CD4-positive, alpha-beta memory T cell (primary cell): Measurements from ENCODE around the gene ITGB2. TPM values are rescaled to one million over a fixed set of nuclear protein-coding genes. Genes with fewer than 3 reads are reported as not detected.

Source experiments
- CTCF ChIA-PET: fragments of 350-600 bp; sonication (Branson Sonifier 250); formaldehyde crosslinking; loops from one replicate; lab custom pipeline; 2021; ENCODE audit warnings: inconsistent platforms; ENCODE audit not compliant: partially characterized antibody; lab: Charles Lee
- POLR2A ChIA-PET: fragments of 350-600 bp; sonication (Branson Sonifier 250); formaldehyde crosslinking; loops from one replicate; lab custom pipeline; 2021; ENCODE audit not compliant: partially characterized antibody; lab: Charles Lee
- DNase-seq, 5 donors: peaks; one replicate each; pipeline versions ENCODE4 v3.0.0 to v3.0.0-alpha.2; 2020 to 2022; ENCODE audit warnings: mixed read lengths in 1 of 5
- H3K27ac ChIP-seq: one replicate; pipeline ENCODE4 v1.7.0; 2013; ENCODE audit warnings: low read depth, low read length
- H3K27me3 ChIP-seq: 2 replicates; pipeline ENCODE4 v1.7.0; 2013; ENCODE audit warnings: mild to moderate bottlenecking, low read length, moderate library complexity; ENCODE audit not compliant: insufficient read depth
- H3K36me3 ChIP-seq: 2 replicates; pipeline ENCODE4 v1.7.0; 2013; ENCODE audit warnings: mild to moderate bottlenecking, low read length, moderate library complexity; ENCODE audit not compliant: insufficient read depth
- H3K4me1 ChIP-seq: 2 replicates; pipeline ENCODE4 v1.7.0; 2013; ENCODE audit warnings: mild to moderate bottlenecking, low read length, moderate library complexity; ENCODE audit not compliant: insufficient read depth
- H3K4me3 ChIP-seq, 2 donors: one replicate each; pipeline ENCODE4 v1.7.0; 2013; ENCODE audit warnings: low read length in 2 of 2, mild to moderate bottlenecking in 1 of 2
- H3K9me3 ChIP-seq, 2 donors: one replicate each; pipeline ENCODE4 v1.7.0; 2013; ENCODE audit warnings: low read length in 2 of 2, control low read depth in 1 of 2; ENCODE audit not compliant: control insufficient read depth in 1 of 2
- H3K27ac Mint-ChIP-seq, 7 donors: one replicate each; pipeline ENCODE4 v1.8.0; 2020 to 2021; ENCODE audit warnings: mixed read lengths in 7 of 7, mild to moderate bottlenecking in 6 of 7, inconsistent platforms in 3 of 7, moderate library complexity in 3 of 7
- H3K27me3 Mint-ChIP-seq, 2 donors: one replicate each; pipeline ENCODE4 v1.8.0; 2020 to 2021; ENCODE audit warnings: mixed read lengths in 2 of 2
- H3K36me3 Mint-ChIP-seq, 2 donors: one replicate each; pipeline ENCODE4 v1.8.0; 2020 to 2021; ENCODE audit warnings: mixed read lengths in 2 of 2, inconsistent platforms in 1 of 2, mild to moderate bottlenecking in 1 of 2
- H3K4me1 Mint-ChIP-seq, 4 donors: one replicate each; pipeline ENCODE4 v1.8.0; 2020 to 2021; ENCODE audit warnings: mixed read lengths in 4 of 4, mild to moderate bottlenecking in 1 of 4
- H3K4me3 Mint-ChIP-seq, 8 donors: one replicate each; pipeline ENCODE4 v1.8.0; 2020 to 2021; ENCODE audit warnings: mixed read lengths in 8 of 8, mild to moderate bottlenecking in 7 of 8, moderate library complexity in 6 of 8, inconsistent platforms in 3 of 8
- H3K9me3 Mint-ChIP-seq, 8 donors: one replicate each; pipeline ENCODE4 v1.8.0; 2020 to 2021; ENCODE audit warnings: mixed read lengths in 8 of 8, mild to moderate bottlenecking in 5 of 8, inconsistent platforms in 3 of 8, moderate library complexity in 1 of 8
- intact Hi-C: fragments of 100-400 bp; cut with micrococcal nuclease; formaldehyde crosslinking; loops from one replicate; pipeline ENCODE4 v1.15.1; 2023
- polyA plus RNA-seq, 2 donors: library from polyadenylated mRNA; unstranded; fragments of 300-500 nt; fragmentation: Illumina TruSeq; gene quantifications; one replicate each; pipeline ENCODE4 v1.2.3, GENCODE V29; 2021
- total RNA-seq, 2 experiments: library from RNA; stranded (reverse); gene quantifications; one replicate each; pipeline ENCODE4 v1.2.3, GENCODE V29; 2021

The ITGB2 gene
- 100 to 1,000 TPM; 278 to 291 TPM for total RNA-seq
- polyA plus RNA-seq, result 100 to 1,000 TPM; 538 to 575 TPM

GRCh38 chr21:44920694-44921604, at the start of gene ITGB2:
Gene ITGB2, minus strand, starts transcription at chr21:44920899. Its CDS starts 10,117 bp downstream, at chr21:44910782.
- Histone ChIP-seq H3K36me3 (peaks cover 10% of the 10 kb centered on the region), H3K27ac (peak within 1 kb of the TSS; percentile 75), H3K9me3 (no peaks in the 10 kb centered on the region), H3K4me3 (peak within 1 kb of the TSS; percentile 94 to 98), H3K27me3 (no peaks in the 10 kb centered on the region), H3K4me1 (peaks cover 76% of the 10 kb centered on the region)
- intact Hi-C loops, result loop anchor here (1.0 kb wide), 1 partner anchor 10 kb away; no protein-coding TSS in a partner anchor
- peaks cover 14 to 36% of the 10 kb centered on the region in 2 donors for H3K36me3 Mint-ChIP-seq
- DNase-seq, result peak; percentile 48 to 74 (median 55)
- POLR2A ChIA-PET, result interaction anchor here (0.7 to 17.5 kb wide), 12 partner anchors 9 to 837 kb away, joined by 3 to 756 read pairs (median 4); partner anchors contain the start of genes PTTG1IP and UBE2G2
- H3K27me3 Mint-ChIP-seq, result no peaks in the 10 kb centered on the region
- H3K27ac Mint-ChIP-seq, result peak within 1 kb of the TSS; percentile 93 to 98 (median 97)
- peaks cover 49 to 90% (median 67%) of the 10 kb centered on the region in 4 donors for H3K4me1 Mint-ChIP-seq
- CTCF ChIA-PET, result interaction anchor here (0.9 to 2.2 kb wide), 4 partner anchors 10 to 128 kb away, joined by 3 to 13 read pairs (median 6); no protein-coding TSS in a partner anchor
- H3K9me3 Mint-ChIP-seq, result peaks cover 0 to 1% (median 0%) of the 10 kb centered on the region in 8 donors
- H3K4me3 Mint-ChIP-seq, result peak within 1 kb of the TSS; percentile 95 to 100 (median 100)

DNA sequence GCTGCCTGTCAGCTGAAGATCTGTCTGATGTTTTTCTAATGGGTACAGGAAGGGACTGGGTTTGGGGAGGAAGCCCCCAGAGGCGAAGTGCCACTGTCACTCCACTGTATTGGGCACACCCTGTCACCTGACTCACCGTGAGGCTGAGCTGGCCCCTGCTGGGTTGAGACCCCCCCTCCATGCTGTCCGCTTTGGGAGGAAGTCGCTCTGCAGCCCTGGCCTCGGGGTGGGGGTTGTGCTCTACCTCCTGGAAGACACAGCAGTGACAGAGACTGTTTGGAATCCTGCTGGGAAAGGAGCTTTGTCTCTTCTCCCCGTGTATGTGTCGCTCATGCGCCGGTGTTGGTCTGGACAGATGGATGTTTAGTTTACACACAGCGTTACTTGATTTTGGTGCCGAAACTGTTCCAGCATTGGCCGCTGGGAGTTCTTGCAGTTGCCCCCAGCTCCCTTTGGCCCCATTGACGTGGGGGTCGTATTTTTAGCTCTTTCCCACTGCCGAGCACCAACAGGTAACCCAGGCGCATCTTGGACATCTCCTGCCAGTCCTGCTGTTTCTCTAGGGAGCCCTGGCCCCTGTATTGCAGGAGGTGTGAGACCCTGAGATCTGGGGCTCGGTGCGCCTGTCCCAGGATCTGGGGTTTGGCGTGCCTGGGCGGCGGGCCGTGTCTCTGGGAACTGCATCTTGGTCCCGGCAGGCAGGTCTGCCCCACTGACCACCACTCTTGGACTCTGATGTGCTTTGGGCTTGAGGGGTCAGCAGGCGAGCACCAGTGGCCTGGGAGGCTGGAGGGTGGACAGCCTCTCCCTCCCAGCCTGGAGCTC, 49.4 kb upstream of the ITGB2 start:
- intact Hi-C loops, result loop anchor here (5.0 kb wide), 1 partner anchor 157 kb away; no protein-coding TSS in a partner anchor

GRCh38 chr21:44969066-44969670, 48.5 kb upstream of the ITGB2 start:
- no peak overlapping the region for H3K27ac Mint-ChIP-seq
- H3K27me3 ChIP-seq, result no peaks in the 10 kb centered on the region
- H3K4me1 ChIP-seq, result peaks cover 35% of the 10 kb centered on the region
- H3K36me3 Mint-ChIP-seq, result peaks cover 4 to 22% of the 10 kb centered on the region in 2 donors
- CTCF ChIA-PET, result interaction anchor here (1.5 to 6.6 kb wide), 3 partner anchors 159 to 169 kb away, joined by 5 to 45 read pairs (median 8); no protein-coding TSS in a partner anchor
- intact Hi-C loops, result loop anchor here (5.0 kb wide), 1 partner anchor 158 kb away; no protein-coding TSS in a partner anchor
- no peaks in the 10 kb centered on the region for H3K27me3 Mint-ChIP-seq
- no peak for DNase-seq
- H3K4me3 ChIP-seq, result no peak overlapping the region
- H3K9me3 ChIP-seq, result no peaks in the 10 kb centered on the region
- H3K9me3 Mint-ChIP-seq, result no peaks in the 10 kb centered on the region
- no peak overlapping the region for H3K27ac ChIP-seq
- no peaks in the 10 kb centered on the region for H3K36me3 ChIP-seq
- no peak overlapping the region for H3K4me3 Mint-ChIP-seq
- POLR2A ChIA-PET, result no interaction called here
- H3K4me1 Mint-ChIP-seq, result peaks cover 17 to 51% (median 32%) of the 10 kb centered on the region in 4 donors

More for the DNA sequence above, 49.4 kb upstream of the ITGB2 start:
- Mint-ChIP-seq H3K27ac (peak overlapping the region in 2 of 7 donors; percentile 52 to 77), H3K36me3 (peaks cover 5 to 26% of the 10 kb centered on the region in 2 donors), H3K4me1 (peaks cover 11 to 41% (median 24%) of the 10 kb centered on the region in 4 donors), H3K9me3 (no peaks in the 10 kb centered on the region), H3K4me3 (no peak overlapping the region), H3K27me3 (no peaks in the 10 kb centered on the region)
- POLR2A ChIA-PET, result no interaction called here
- Histone ChIP-seq H3K36me3 (peaks cover 6% of the 10 kb centered on the region), H3K9me3 (no peaks in the 10 kb centered on the region), H3K4me3 (no peak overlapping the region), H3K27me3 (no peaks in the 10 kb centered on the region), H3K27ac (no peak overlapping the region), H3K4me1 (peaks cover 26% of the 10 kb centered on the region)
- CTCF ChIA-PET, result interaction anchor here (1.5 to 2.2 kb wide), 2 partner anchors 158 to 168 kb away, joined by 5 to 8 read pairs; no protein-coding TSS in a partner anchor
- peak in 1 of 5 donors; percentile 13 for DNase-seq

DNA sequence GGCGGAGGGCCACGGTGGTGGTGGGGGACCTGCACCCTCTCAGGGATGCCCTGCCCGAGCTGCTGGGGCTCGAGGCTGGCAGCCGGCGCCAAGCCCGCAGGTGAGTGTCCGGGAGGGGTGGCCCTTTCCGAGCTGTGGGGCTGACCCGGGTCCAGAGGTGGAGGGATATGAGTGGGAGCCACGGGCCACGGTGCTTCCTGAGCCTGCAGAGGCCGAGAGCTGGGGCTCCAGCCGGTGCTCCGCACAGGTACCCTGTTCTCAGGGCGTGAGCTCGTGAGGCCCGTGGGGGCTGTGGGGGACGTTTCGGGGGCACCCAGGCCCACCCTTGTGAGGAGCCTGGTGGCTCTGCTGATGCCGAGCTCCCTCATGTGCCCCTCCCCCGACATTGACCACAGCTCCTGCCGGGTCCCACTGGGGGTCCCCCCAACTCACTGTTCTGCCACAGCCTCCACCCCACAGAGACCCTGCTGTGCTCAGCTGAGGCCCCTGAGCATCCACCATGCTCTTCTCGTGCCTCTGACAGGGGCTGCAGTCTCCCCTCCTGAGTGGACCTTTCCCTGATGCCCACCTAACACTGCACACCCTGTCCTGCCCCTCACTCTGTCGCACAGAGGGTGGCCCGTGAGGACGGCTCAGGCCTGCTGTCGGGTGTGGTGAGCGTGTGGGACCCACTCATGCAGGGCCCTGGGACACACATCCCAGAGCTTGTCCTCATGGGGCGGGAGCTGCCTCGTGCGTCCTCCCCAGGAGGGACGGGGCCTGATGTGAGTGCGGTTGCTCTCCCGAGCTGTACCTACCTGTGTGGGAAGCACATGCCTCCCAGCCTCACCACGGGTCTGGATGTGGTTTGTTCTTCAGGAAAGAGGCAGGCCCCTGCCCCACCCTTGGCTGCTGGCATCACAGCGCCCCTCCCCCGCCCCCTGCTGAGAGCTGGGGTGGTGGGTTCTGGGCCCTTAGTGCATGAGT, 46.7 kb upstream of the ITGB2 start:
- H3K4me3 Mint-ChIP-seq, result no peak overlapping the region
- no peak overlapping the region for H3K27ac Mint-ChIP-seq
- peaks cover 23 to 55% (median 36%) of the 10 kb centered on the region in 4 donors for H3K4me1 Mint-ChIP-seq
- ChIA-PET CTCF (interaction anchor here (0.6 to 6.6 kb wide), 3 partner anchors 17 to 170 kb away, joined by 3 to 45 read pairs (median 38); no protein-coding TSS in a partner anchor), POLR2A (no interaction called here)
- Histone ChIP-seq H3K27me3 (no peaks in the 10 kb centered on the region), H3K36me3 (no peaks in the 10 kb centered on the region), H3K27ac (no peak overlapping the region), H3K4me3 (no peak overlapping the region), H3K4me1 (peaks cover 37% of the 10 kb centered on the region), H3K9me3 (no peaks in the 10 kb centered on the region)
- peak in 1 of 5 donors; percentile 30 for DNase-seq
- H3K9me3 Mint-ChIP-seq, result no peaks in the 10 kb centered on the region
- peaks cover 8 to 21% of the 10 kb centered on the region in 2 donors for H3K36me3 Mint-ChIP-seq
- no peaks in the 10 kb centered on the region for H3K27me3 Mint-ChIP-seq
- intact Hi-C loops, result loop anchor here (5.0 kb wide), 1 partner anchor 160 kb away; no protein-coding TSS in a partner anchor

DNA sequence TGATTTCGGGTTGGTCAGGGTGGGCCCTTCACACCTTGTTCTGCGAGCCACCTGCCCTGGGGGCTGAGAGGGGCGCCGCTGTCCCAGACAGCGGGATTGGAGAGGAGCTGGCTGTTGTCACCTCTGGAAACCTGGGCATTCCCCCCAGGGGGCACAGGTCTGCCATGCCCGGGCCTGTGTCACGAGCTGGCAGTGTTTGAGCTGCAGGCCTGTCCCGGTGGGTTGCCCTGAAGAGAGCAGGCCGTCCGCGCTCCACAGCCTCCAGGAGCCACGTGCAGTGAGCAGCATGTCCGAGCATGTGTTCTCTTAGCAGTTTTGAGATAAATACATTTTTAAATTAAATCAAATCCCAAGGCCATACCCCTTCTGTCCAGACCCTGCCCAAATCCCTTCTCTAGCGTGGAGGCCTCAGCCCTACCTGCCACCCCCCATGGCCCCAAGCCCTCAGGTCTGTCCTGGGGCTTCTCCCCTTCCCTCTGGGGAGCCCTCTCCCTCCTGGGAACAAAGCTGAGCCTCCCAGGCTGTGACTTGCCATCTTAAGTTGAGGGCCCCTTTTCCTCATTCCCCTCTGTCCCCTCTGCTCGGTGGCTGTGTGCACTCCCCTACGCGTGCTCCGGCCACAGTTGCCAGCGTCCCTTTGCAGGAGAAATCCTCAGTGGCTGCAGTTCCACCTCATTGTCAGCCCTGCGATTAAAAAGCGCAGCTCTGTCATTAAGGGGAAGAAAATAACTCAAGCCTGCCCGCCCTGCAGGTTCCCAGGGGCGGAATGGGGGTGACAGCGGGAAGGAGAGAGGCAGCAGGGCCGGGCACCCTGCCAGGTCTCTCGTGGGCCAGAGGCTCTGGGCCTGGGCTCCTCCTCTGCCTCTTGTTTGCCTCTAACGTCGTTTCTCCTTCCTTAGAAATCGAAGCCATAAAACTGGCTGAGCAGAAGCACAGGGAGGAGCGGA, 45.7 kb upstream of the ITGB2 start:
- no peak overlapping the region for H3K27ac ChIP-seq
- H3K36me3 ChIP-seq, result no peaks in the 10 kb centered on the region
- ChIA-PET CTCF (interaction anchor here (5.4 to 6.6 kb wide), 2 partner anchors 163 to 171 kb away, joined by 38 to 45 read pairs; no protein-coding TSS in a partner anchor), POLR2A (interaction anchor here (1.0 kb wide), 1 partner anchor 176 kb away, joined by 3 read pairs; no protein-coding TSS in a partner anchor)
- intact Hi-C loops, result loop anchor here (5.0 kb wide), 1 partner anchor 161 kb away; no protein-coding TSS in a partner anchor
- peak overlapping the region in 1 of 7 donors; percentile 44 for H3K27ac Mint-ChIP-seq
- peak in 1 of 5 donors; percentile 27 for DNase-seq
- H3K27me3 Mint-ChIP-seq, result no peaks in the 10 kb centered on the region
- no peaks in the 10 kb centered on the region for H3K9me3 Mint-ChIP-seq
- H3K4me1 ChIP-seq, result peaks cover 37% of the 10 kb centered on the region
- H3K9me3 ChIP-seq, result no peaks in the 10 kb centered on the region
- H3K36me3 Mint-ChIP-seq, result peaks cover 13 to 22% of the 10 kb centered on the region in 2 donors
- peak overlapping the region in 2 of 8 donors; percentile 49 to 61 for H3K4me3 Mint-ChIP-seq
- H3K4me1 Mint-ChIP-seq, result peaks cover 25 to 55% (median 37%) of the 10 kb centered on the region in 4 donors
- no peak overlapping the region for H3K4me3 ChIP-seq
- H3K27me3 ChIP-seq, result no peaks in the 10 kb centered on the region
